ENCODE results near the gene CMTM4.

The CMTM4 gene

GRCh38 chr16:66622863-66623262, 73.7 kb downstream of the CMTM4 start:
- no peak for TF ChIP-seq ZBTB7A (IDR thresholded peaks at IDR 0.05; ENCODE audit: low read depth)
- no peak for TF ChIP-seq RAD21 (IDR thresholded peaks at IDR 0.05; ENCODE audit: low read depth)
- TF ChIP-seq USF1 (IDR thresholded peaks at IDR 0.05), result no peak
- no peak for TF ChIP-seq EGR1 (IDR thresholded peaks at IDR 0.05)
- no peak for TF ChIP-seq CEBPB (IDR thresholded peaks at IDR 0.05)
- TF ChIP-seq, protein P1, sequence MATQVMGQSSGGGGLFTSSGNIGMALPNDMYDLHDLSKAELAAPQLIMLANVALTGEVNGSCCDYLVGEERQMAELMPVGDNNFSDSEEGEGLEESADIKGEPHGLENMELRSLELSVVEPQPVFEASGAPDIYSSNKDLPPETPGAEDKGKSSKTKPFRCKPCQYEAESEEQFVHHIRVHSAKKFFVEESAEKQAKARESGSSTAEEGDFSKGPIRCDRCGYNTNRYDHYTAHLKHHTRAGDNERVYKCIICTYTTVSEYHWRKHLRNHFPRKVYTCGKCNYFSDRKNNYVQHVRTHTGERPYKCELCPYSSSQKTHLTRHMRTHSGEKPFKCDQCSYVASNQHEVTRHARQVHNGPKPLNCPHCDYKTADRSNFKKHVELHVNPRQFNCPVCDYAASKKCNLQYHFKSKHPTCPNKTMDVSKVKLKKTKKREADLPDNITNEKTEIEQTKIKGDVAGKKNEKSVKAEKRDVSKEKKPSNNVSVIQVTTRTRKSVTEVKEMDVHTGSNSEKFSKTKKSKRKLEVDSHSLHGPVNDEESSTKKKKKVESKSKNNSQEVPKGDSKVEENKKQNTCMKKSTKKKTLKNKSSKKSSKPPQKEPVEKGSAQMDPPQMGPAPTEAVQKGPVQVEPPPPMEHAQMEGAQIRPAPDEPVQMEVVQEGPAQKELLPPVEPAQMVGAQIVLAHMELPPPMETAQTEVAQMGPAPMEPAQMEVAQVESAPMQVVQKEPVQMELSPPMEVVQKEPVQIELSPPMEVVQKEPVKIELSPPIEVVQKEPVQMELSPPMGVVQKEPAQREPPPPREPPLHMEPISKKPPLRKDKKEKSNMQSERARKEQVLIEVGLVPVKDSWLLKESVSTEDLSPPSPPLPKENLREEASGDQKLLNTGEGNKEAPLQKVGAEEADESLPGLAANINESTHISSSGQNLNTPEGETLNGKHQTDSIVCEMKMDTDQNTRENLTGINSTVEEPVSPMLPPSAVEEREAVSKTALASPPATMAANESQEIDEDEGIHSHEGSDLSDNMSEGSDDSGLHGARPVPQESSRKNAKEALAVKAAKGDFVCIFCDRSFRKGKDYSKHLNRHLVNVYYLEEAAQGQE (IDR thresholded peaks at IDR 0.05; ENCODE audit: low read depth), result no peak

GRCh38 chr16:66621973-66622372, 74.6 kb downstream of the CMTM4 start:
- TF ChIP-seq ZBTB7A (IDR thresholded peaks at IDR 0.05; ENCODE audit: low read depth), result no peak
- TF ChIP-seq, protein P1 (IDR thresholded peaks at IDR 0.05; ENCODE audit: low read depth), result no peak
- no peak for TF ChIP-seq YY1 (IDR thresholded peaks at IDR 0.05; ENCODE audit: low read depth)
- no peak for TF ChIP-seq RAD21 (IDR thresholded peaks at IDR 0.05; ENCODE audit: low read depth)
- TF ChIP-seq NFIC (IDR thresholded peaks at IDR 0.05), result no peak
- no peak for TF ChIP-seq EGR1 (IDR thresholded peaks at IDR 0.05)
- no peak for TF ChIP-seq USF1 (IDR thresholded peaks at IDR 0.05)
- TF ChIP-seq TEAD4 (IDR thresholded peaks at IDR 0.05), result no peak
- no peak for TF ChIP-seq FOXM1 (IDR thresholded peaks at IDR 0.05; ENCODE audit: borderline replicate concordance, low read depth)
- TF ChIP-seq CEBPB (IDR thresholded peaks at IDR 0.05), result no peak
- TF ChIP-seq TAF1 (IDR thresholded peaks at IDR 0.05; ENCODE audit: low read depth), result no peak
- no peak for TF ChIP-seq EP300 (IDR thresholded peaks at IDR 0.05; ENCODE audit: borderline replicate concordance)
- TF ChIP-seq TCF12 (IDR thresholded peaks at IDR 0.05; ENCODE audit: low read depth), result no peak
- no peak for TF ChIP-seq CREB1 (IDR thresholded peaks at IDR 0.05; ENCODE audit: low read depth)
- TF ChIP-seq MAX (IDR thresholded peaks at IDR 0.05), result no peak

- no peak for TF ChIP-seq EGR1 (IDR thresholded peaks at IDR 0.05)
- no peak for TF ChIP-seq TCF12 (IDR thresholded peaks at IDR 0.05; ENCODE audit: low read depth)
- TF ChIP-seq TAF1 (IDR thresholded peaks at IDR 0.05; ENCODE audit: low read depth), result no peak
- no peak for TF ChIP-seq CREB1 (IDR thresholded peaks at IDR 0.05; ENCODE audit: low read depth)
- no peak for TF ChIP-seq FOXM1 (IDR thresholded peaks at IDR 0.05; ENCODE audit: borderline replicate concordance, low read depth)
- no peak for TF ChIP-seq USF1 (IDR thresholded peaks at IDR 0.05)
- no peak for TF ChIP-seq EP300 (IDR thresholded peaks at IDR 0.05; ENCODE audit: borderline replicate concordance)
- TF ChIP-seq NFIC (IDR thresholded peaks at IDR 0.05), result no peak
- no peak for TF ChIP-seq ZBTB7A (IDR thresholded peaks at IDR 0.05; ENCODE audit: low read depth)
Measured at GRCh38 chr16:66620429-66620795, 76.1 kb downstream of the CMTM4 start.

- TF ChIP-seq MAX (IDR thresholded peaks at IDR 0.05) (no peak), NFIC (IDR thresholded peaks at IDR 0.05) (no peak), FOXM1 (IDR thresholded peaks at IDR 0.05; ENCODE audit: borderline replicate concordance, low read depth) (no peak), CEBPB (IDR thresholded peaks at IDR 0.05) (no peak), TEAD4 (IDR thresholded peaks at IDR 0.05) (no peak), USF1 (IDR thresholded peaks at IDR 0.05) (no peak), YY1 (IDR thresholded peaks at IDR 0.05; ENCODE audit: low read depth) (no peak), TCF12 (IDR thresholded peaks at IDR 0.05; ENCODE audit: low read depth) (no peak), CREB1 (IDR thresholded peaks at IDR 0.05; ENCODE audit: low read depth) (no peak), RAD21 (IDR thresholded peaks at IDR 0.05; ENCODE audit: low read depth) (no peak), ZBTB7A (IDR thresholded peaks at IDR 0.05; ENCODE audit: low read depth) (no peak), EP300 (IDR thresholded peaks at IDR 0.05; ENCODE audit: borderline replicate concordance) (no peak), TAF1 (IDR thresholded peaks at IDR 0.05; ENCODE audit: low read depth) (no peak), EGR1 (IDR thresholded peaks at IDR 0.05) (no peak)
- TF ChIP-seq, protein P1 (IDR thresholded peaks at IDR 0.05; ENCODE audit: low read depth), result no peak
Measured at GRCh38 chr16:66619534-66620428, 76.8 kb downstream of the CMTM4 start.

Measured in Ishikawa (cell line).